Adipose tissue (tissue), 3 donors: ENCODE data around the gene BCAT1. TPM values are rescaled to one million over a fixed set of nuclear protein-coding genes. Genes with fewer than 3 reads are reported as not detected.

ENCODE experiments used
- H3K27ac ChIP-seq: one replicate; pipeline ENCODE4 v1.5.1; 2013; ENCODE audit warnings: low read depth, low read length
- WGBS, 3 donors: extraction: QIAGEN DNeasy Blood & Tissue Kit; methylation state at CpG; one replicate each; pipeline ENCODE4 v1.1.7; 2013; 5-methylcytosine and 5-hydroxymethylcytosine counted together
- polyA plus RNA-seq, 3 donors: library from polyadenylated mRNA; stranded (reverse); fragments of 200-250 nt; gene quantifications; one replicate each; pipeline ENCODE4 v1.2.3, GENCODE V29; 2013
- donor health status: healthy with polysubstance abuse.
- donor health status: Bipolar disorder and iron deficiency.
- donor health status: healthy.

The BCAT1 gene
- polyA plus RNA-seq, 3 donors, result 3.1 to 12.8 (median 11.3) TPM

DNA sequence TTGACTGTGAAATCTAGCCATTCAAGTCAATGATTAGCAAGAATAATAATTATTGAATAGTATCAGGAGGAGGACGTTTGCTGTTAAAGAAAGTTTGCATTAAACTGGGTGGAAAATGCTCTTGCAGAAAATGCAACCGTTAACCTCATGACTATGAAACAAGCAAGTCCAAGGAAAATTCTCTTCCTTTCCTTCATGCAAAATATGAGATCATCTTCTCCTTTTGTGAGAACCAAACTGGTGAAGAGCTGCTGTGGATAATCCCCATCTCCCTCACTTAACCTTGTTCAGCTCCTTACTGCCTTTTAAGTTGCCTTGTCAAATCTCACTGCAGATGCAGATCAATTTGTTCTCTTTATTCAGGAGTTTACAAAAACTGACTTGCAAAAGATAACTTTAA is 142.5 kb downstream of the BCAT1 start:
- H3K27ac ChIP-seq, result no peak overlapping the region
- WGBS, 3 donors, result 61 to 87% (median 84%) methylated on average over 2 of the region's 2 CpGs

DNA sequence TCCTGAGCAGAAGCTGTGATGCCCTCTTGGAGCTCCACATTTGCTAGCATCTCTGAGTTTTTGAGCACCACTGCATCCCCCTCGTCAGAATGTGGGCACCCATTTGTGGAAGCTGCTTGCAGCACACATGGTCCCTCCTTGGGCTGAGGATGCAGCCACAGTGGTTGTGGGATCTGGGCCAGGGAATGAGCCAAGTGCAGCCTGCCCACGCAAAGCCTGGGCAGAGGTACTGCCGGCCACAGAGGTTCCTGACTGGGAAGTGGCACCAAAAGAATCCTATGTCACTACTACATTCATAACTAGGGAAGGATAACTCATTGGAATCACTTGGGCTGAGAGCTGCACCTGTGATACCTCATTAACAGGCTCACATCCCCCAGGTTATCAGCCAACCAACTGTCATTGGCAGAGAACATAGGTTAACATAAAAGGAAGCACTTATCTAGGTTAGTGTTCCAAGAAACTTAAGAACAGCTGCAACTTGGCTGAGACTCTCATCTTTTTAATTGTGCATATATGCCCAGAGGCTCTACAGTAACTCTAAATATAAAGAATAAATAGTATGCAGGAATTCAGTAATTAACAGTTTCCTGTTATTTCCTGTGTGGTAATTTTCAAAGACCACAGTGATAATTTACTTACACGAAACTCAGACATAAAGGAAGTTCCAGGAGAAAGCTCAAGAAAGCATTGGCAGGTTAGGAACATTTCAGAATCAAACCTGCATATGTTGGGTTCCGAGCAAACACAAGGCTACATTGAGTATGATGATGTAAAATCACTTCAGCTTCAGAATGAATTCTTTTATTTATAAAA is 145.3 kb downstream of the BCAT1 start:
- H3K27ac ChIP-seq, result no peak overlapping the region
- WGBS, 3 donors, result 46 to 59% (median 51%) methylated on average over 5 of the region's 5 CpGs

DNA sequence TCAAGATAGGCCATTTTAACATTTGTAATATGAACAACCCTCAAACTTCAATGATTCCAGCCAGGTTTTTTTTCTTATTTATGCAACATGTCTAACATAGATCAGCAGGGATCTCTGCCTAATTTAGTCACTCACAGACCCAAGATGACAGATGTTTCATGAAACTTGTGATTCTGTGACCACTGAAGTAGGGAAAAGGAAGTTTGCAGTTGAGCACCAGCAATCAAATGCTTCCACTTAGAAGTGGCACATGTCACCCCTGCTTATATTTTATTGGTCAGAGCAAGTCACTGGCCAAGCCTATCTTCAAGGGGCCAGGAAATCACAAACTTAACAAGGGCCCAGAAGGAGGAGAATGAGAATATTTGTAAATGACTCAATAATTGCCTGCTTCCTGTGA is 150.6 kb downstream of the BCAT1 start:
- H3K27ac ChIP-seq, result no peak overlapping the region

- H3K27ac ChIP-seq, result no peak overlapping the region
- WGBS, 3 donors, result 74 to 92% (median 91%) methylated on average over 2 of the region's 2 CpGs
Measured at GRCh38 chr12:24797901-24798300, 151.0 kb downstream of the BCAT1 start.

DNA sequence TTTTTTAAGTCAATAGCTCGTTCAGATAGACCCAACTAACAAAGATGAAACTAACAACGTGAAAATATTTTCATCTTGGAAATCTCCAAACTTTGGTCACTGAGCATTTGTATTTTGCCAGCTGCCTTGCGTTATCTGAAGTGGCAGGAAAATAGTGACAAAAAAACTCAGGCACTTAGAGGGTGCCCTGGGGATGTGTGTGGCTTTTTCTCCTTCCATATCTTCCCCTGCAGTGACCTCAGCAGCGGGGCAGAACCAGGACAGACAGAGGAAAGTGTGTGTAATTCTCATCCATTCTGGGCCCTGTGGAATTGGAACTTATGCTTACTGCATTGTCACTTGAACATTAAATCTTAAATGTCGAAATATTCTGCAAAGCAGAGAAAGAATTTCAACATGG is 152.0 kb downstream of the BCAT1 start:
- H3K27ac ChIP-seq, result no peak overlapping the region
- WGBS, 3 donors, result 42 to 61% (median 49%) methylated on average over 5 of the region's 5 CpGs

DNA sequence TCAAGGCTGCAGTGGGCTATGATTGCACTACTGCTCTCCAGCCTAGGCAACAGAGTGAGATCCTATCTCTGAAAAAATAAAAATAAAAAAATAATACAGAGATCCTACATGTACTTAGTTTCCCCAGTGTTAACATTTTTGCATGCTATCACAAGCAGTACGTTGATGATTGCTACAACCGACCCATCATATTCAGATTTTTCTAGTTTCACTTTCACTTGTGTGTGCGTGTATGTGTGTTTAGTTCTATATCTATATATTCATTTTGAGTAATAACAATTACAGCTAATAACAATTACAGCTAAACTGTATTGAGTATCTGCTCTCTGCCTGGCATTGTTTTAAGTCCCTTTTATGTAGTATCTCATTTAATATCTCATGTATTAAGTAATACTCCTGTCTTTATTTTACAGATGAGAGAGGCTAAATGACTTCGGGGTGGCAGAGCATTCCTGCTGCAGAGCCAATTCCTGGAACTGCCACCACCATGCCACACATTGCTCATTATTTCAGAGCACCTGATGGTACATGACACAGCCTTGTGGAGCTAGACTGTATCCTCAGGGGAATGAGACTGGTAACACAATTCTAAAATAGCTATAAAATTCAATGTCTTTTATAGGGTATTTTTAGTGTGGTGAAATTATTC is 153.1 kb downstream of the BCAT1 start:
- WGBS, 3 donors, result 28 to 64% (median 31%) methylated on average over 4 of the region's 4 CpGs
- no peak overlapping the region for H3K27ac ChIP-seq

DNA sequence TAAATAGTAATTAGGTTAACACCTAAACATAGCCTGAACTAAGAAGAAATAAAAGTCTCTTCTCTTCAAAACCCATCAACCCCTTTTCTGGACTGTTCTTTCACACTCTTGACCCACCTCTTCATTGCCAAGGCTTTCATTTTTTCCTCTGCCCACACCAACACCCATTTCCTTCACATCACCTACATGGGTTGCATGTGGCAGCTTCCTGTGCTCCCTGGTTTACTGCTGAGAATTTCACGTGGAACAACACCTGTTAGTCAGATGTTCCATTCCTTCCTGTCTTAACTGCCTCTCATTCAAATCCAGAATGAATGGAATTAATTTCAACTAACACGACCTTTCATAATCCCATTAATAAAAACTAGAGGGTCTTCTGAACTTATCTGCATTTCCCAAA is 157.3 kb downstream of the BCAT1 start:
- WGBS, 3 donors, result 48 to 61% (median 61%) methylated on average over 2 of the region's 2 CpGs
- H3K27ac ChIP-seq, result no peak overlapping the region

- H3K27ac ChIP-seq, result no peak overlapping the region
- WGBS, 3 donors, result 61 to 69% (median 65%) methylated on average over 3 of the region's 3 CpGs
Measured at GRCh38 chr12:24788886-24789285, 160.0 kb downstream of the BCAT1 start.

DNA sequence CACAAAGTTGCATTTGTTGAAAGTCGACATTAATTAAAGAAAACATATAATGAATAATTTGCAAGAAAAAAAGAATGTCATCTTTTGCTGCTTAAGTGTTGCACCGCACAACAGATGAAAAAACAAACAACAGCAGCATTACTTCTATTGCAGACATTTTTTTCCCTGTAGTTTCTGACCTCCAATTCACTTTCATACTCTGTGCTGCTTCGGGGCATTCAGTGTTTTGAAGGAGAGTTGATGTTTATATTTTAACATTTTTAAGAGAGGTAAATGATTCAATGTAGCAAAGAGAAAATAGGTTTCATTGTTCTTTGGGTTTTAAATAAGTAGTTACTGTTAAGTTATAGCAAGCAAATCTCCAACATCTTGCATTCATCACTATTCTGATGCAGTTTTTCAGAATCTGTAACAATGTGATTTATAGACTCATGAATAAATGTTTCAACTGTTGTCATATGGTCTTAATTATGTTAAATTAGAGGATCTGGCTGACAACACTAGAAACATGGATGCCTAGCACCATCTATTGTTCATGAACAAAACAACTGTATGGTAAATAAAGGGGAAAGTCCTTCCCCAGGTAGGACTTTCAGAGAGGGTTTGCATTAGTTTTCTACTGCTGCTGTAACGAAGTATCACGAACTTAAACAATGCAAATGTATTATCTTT is 168.1 kb downstream of the BCAT1 start:
- no peak overlapping the region for H3K27ac ChIP-seq
- WGBS, 3 donors, result 63 to 65% (median 64%) methylated on average over 5 of the region's 5 CpGs

DNA sequence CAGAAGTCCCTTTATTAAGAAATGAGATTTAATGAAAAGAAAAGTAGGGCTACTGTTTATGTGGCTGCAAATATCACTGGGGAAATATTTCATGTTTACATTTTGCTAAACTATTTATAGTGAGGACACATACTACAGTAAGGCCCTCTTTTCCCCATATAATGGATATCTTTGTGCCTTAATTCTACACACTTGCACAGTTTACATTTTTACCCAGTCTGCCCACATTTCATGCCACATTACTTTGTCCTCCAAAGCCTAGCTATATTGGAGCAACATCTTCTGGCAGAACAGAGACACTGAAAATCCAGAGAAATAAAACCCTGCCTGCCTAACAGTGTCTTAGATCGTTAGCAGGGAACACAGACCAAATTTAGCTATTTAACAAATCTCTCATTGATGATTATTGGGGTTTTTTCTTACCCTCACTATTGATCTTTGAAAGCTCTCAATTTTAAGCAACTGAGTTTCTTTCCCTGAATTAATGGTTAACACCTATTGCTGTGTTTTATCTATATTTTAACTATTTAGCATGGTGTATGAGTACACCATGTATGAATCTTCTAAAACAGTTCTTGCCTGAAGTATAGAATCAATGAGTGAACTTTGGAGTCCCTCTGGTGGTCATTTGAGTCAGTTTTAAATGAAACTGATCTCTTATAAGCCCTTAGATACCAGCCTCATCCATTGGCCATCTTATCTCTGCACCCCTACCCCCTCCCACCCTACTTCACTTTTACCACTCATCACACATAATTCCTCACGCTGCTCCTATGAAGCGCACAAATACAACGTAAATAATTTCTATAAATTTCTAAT is 170.2 kb downstream of the BCAT1 start:
- 57 to 72% (median 69%) methylated on average over 4 of the region's 4 CpGs for WGBS, 3 donors
- H3K27ac ChIP-seq, result no peak overlapping the region

DNA sequence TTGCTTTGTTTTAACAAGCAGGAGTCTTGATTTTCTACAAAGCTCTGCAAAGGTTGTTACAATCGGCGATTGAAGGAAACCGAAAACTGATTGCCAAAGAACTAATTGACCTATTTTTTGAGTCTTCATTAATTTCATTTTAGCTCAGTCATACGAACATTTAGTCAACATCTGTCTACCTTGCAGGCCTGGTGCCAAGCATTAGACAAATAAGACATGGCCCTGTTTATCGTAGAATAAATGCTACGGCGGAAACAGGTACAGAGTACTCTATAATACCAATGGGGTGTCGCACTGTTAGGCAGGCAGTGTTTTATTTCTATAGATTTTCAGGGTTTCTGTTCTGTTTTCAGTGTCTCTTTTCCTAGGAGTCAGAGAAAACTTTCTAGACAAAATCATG is 171.5 kb downstream of the BCAT1 start:
- WGBS, 3 donors, result 37 to 86% (median 85%) methylated on average over 8 of the region's 8 CpGs
- no peak overlapping the region for H3K27ac ChIP-seq

GRCh38 chr12:24776861-24777260 is 172.0 kb downstream of the BCAT1 start:
- WGBS, 3 donors, result 28 to 32% (median 31%) methylated on average over 2 of the region's 2 CpGs

DNA sequence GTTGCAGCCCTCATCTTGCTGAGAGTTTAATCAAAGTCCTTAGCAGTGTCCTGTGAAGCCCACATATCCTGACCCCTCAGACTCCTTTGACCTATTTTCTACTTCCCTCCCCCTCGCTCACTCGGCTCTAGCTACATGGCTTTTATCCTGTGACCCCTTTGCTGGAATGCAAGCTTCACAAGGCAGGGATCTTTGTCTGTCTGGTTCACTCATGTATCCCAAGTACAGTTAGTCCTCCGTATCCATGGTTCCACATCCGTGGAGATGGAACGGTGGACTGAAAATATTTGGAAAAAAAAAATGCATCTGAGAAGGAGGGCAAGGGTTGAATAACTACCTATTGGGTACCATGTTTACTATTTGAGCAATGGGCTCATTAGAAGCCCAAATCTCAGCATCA is 173.8 kb downstream of the BCAT1 start:
- H3K27ac ChIP-seq, result no peak overlapping the region
- WGBS, 3 donors, result 92 to 98% (median 95%) methylated on average over 5 of the region's 5 CpGs

More at GRCh38 chr12:24776861-24777260, 172.0 kb downstream of the BCAT1 start:
- no peak overlapping the region for H3K27ac ChIP-seq

DNA sequence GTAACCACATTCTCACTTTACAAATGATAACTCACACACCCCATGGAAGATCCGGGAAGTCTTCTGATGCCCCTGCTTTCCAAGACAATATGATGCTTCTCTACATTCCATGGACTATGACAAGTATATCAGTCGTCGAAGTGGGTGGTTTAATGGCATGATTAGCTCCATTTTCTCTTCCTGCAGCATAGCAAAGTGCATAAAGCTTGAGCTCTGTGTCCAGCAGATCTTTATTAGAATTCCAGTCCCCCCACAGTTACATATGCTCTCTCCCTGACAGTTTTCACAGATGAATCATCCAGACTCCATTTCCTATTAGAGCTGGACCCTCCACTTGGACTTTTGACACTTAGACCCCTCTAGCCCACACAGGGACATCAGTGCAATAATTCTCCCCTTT is 174.9 kb downstream of the BCAT1 start:
- 71 to 87% (median 85%) methylated on average over 3 of the region's 3 CpGs for WGBS, 3 donors
- no peak overlapping the region for H3K27ac ChIP-seq

- H3K27ac ChIP-seq, result no peak overlapping the region
Measured at GRCh38 chr12:24772813-24773212, 176.1 kb downstream of the BCAT1 start.

DNA sequence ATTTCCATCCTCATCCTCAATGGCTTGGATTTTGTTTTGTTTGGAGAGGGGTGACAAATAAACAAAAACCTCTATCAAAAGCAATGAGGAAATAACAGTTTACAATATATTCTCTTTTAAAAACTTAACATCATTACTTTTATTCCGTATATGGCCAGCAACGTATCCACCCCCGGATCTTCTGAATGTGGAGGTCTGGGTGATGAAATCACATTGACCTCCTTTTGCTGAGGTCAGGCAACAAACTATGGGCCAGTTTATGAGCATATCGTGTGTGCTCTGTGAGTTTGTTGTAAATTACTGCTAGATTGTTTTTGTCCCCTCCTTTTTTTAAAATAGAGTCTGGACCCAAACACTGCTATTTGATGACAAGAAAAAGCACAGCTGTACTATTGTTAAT is 178.1 kb downstream of the BCAT1 start:
- H3K27ac ChIP-seq, result no peak overlapping the region
- 47 to 88% (median 71%) methylated on average over 4 of the region's 4 CpGs for WGBS, 3 donors

GRCh38 chr12:24770334-24770733 is 178.6 kb downstream of the BCAT1 start:
- WGBS, 3 donors, result 90 to 95% (median 93%) methylated on average over 3 of the region's 3 CpGs
- no peak overlapping the region for H3K27ac ChIP-seq

GRCh38 chr12:24769682-24770081 is 179.2 kb downstream of the BCAT1 start:
- no peak overlapping the region for H3K27ac ChIP-seq
- 50 to 96% (median 92%) methylated on average over 3 of the region's 3 CpGs for WGBS, 3 donors

DNA sequence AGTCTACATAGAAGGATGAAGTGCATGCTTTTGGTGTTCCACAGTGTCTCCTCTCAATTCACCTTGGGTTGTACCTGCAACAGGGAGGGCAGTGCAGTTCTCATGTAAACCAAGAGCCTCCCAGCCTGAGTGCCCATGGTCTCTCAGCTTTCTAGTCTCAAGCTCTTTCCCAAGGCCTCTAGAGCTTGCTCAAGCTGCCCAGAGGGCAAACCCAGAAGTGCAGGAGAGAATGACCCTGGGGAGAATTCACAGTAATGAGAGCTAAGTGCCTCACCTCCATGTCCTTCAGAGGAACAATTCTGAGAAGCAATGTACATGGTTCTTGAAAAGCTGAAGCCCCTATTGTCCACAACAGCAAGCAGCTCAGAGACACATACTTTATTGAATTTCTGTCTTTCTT is 180.5 kb downstream of the BCAT1 start:
- H3K27ac ChIP-seq, result no peak overlapping the region
